NOMO-1 treated with dmso at 0.1 percent for 144 hours (cell line): Measurements from ENCODE around the gene MAPK4.
"Not testable (repeated sequence)": the region's sequence is repeated elsewhere in the genome, so short reads cannot be mapped to it uniquely, and the experiment has no call there.

Experiments used
- DNase-seq: peaks from one replicate; lab custom pipeline; 2025; ENCODE audit not compliant: unreplicated experiment; lab: John Stamatoyannopoulos, UW

MAPK4 gene

GRCh38 chr18:50749421-50749820, 189.5 kb downstream of the MAPK4 start:
- DNase-seq: no peak

DNA sequence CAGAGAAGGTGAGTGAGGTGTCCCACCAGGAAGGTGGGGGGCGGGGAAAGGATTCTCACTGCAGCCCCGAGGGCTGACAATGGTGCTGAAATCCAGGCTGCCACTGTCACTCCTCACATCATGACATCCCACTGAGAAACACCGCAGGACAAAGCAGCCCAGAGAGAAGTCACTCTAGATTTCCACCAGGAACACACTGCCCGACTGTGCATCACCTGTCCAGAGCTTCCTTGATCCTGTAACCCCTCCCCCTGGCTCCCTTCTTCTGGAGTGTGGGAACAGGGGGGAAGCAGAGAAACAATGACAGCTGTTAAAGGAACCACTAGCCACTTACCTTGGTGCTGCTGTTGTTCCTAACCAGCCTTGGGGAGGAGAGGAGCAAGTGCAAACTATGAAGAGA, 190.1 kb downstream of the MAPK4 start:
- DNase-seq: no peak

DNA sequence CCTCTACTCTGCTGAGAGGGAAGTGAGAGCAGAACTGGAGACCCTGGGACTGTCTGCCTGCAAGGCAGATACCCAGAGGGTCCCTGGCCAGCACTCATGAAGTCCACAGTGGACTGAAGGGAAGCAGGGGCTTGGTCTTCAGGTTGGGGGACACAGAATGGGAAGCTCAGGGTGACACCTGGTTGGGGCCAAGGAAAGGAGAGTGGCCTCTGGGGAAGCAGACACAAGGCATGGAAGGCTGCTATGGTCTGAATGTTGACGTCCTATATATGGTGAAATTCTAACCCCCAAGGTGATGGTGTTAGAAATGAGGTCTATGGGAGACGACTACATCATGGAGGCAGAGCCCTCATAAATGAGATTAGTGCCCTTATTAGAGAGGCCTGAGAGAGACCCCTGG, 190.7 kb downstream of the MAPK4 start:
- no peak for DNase-seq

DNA sequence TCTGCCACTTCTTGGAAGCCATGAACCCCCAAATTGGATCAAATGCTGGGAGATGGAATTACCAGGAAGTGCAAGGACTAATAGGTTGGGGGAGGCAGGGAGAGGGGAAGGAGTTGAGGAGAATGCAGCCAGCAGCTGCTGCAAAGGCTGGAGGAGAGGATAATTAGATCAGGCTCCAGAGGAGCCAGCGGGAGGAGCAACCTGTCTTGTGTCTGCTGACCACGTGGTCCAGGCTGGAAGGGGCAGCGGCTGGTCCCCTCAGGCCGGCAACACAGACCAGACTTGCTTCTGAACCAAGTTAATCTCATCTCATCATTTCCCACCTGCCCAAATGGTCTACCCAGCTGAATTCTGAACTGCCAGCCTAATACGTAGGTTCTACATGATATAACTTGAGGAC, 191.6 kb downstream of the MAPK4 start:
- DNase-seq: no peak

DNA sequence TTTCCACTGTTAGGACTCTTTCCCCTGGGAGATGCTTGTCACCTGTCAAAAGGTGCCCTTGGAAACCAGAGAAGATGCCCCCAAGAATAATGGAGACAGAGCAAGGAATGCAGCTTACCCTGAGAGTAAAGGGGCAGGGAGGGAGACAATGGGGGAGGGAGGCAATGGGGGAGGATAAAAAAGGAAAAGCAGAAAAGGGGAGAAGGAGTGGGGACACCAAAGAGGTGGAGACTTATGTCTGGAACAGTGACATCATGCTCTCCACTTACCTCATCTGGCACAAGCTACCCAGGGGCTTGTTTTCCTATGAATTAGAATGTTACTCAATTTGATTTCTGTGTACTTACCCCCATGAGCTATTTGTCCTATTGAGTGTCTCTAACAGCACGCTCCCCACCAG, 192.1 kb downstream of the MAPK4 start:
- no peak for DNase-seq

DNA sequence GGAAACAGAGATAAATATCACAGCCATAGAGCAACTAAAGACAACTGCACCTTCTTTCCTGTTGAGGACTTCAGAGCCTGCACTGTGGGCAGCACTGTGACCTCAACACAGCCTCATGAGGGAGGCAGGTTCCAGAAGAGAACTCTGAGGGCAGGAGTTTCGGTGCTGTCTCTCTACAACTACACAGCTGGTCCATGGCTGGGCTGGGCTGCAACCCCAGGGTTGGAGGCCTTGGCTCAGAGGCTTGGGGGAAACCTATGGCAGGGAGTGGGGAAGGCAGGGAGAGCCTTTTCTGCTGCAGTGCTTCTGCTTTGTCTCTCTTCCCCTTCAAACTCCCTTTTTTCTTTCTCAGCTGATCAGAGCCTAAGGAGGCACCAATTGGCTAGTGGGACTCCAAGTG, 193.4 kb downstream of the MAPK4 start:
- DNase-seq: no peak

DNA sequence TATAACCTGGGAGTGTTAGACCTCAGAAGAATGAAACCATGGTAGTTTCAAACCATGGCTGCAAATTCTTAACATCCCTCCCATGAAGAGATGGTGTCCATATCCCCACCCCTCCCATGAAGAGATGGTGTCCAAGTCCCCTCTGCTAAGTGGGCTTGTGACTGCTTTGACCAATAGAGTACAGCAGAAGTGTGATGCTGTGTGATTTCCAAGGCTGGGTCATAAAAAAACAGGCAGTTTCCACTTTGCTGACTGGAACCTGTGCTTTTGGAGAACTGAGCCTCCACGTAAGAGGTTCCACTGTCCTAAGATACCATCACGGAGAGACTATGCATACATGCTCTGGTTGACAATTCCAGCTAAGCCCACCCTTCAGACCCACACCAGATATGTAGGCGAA, 194.4 kb downstream of the MAPK4 start:
- DNase-seq: no peak

GRCh38 chr18:50757358-50757757, 197.5 kb downstream of the MAPK4 start:
- no peak for DNase-seq

- DNase-seq: no peak
These were observed 209.6 kb downstream of the MAPK4 start for GRCh38 chr18:50769463-50769862.

GRCh38 chr18:50775207-50775606, 215.3 kb downstream of the MAPK4 start:
- no peak for DNase-seq

- DNase-seq: no peak
These were observed 215.8 kb downstream of the MAPK4 start for GRCh38 chr18:50775726-50776125.

- DNase-seq: no peak
These were observed 216.5 kb downstream of the MAPK4 start for GRCh38 chr18:50776383-50776782.

DNA sequence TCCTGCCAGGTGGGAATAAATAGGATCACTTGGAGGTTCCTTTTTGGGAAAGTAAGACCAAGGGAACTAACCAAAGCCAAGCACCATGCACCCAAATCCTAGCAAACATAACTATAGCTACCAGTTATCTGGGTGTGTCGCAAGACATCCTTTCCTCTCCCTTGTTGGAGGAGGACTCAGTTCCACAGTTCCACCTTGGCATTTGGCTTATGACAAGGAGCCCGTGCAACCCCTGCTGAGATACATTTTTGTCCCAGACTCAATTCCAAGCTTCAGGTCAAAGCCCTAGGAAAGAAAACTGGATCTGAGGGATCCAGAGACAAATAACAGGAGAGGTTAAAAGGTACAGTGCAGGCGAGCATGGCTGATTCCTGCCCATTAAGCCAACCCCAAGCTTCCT, 219.1 kb downstream of the MAPK4 start:
- not testable (repeated sequence) for DNase-seq
